ENCODE measurements around the gene SMIM1.
"Not testable (repeated sequence)": the region's sequence is repeated elsewhere in the genome, so short reads cannot be mapped to it uniquely, and the experiment has no call there.

The SMIM1 gene

DNA sequence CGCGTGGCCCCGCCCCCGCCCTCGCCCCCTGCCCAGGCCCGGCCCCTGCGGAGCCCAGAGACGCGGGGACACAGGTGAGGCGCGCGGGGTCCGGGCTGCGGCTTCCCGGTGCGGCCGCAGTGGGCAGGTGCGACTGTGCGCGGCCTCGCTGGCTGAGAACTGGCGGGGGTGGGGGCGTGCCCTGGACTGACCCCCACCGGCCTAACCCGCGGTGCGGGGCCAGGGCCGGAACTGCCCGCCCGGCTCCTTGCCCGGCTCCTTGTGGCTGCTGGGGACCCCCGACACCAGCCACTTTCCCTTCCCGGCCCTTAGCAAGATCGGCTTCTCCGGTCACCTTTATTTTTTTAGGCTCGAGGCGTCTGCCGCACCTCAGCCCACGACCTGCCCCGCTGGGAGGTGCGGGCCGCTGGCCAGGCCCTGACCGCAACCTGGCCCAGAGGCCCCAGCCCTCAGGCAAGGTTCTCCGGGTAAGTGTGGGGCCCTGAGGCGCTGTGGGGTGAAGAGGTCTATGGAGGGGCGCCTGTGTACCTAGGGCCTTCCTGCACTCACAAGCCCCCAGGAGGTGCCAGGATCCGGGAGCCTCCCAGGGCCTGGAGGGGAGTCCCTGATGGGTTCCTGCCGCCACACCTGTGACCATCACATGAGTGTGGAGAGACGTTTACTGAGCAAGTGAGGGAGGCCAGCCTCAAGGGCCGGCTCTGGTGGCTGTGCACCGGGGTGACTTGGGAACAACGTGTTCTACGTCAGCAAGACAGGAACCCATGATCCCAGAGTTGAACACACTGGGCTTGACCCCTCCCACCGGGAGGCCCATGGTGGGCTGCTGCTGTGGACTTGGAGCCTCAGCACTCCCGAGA is at the start of gene SMIM1:
Gene SMIM1, plus strand, starts transcription at position 35 of the 857 bp plus-strand sequence. CDS start 2,625 bp downstream, outside the sequence.
- no peak for DNase-seq

DNA sequence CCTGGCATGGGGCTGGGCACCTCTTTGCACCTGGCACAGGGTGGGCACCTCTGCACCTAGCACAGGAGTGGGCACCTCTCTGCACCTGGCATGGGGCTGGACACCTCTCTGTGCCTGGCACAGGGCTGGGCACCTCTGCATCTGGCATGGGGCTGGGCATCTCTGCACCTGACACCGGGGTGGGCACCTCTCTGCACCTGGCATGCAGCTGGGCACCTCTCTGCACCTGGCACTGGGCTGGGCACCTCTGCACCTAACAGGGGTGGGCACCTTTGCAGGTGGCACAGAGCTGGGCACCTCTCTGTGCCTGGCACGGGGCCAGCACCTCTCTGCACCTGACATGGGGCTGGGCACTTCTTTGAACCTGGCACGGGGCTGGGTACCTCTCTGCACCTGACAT is 49.7 kb upstream of the SMIM1 start:
- no peak for DNase-seq

DNA sequence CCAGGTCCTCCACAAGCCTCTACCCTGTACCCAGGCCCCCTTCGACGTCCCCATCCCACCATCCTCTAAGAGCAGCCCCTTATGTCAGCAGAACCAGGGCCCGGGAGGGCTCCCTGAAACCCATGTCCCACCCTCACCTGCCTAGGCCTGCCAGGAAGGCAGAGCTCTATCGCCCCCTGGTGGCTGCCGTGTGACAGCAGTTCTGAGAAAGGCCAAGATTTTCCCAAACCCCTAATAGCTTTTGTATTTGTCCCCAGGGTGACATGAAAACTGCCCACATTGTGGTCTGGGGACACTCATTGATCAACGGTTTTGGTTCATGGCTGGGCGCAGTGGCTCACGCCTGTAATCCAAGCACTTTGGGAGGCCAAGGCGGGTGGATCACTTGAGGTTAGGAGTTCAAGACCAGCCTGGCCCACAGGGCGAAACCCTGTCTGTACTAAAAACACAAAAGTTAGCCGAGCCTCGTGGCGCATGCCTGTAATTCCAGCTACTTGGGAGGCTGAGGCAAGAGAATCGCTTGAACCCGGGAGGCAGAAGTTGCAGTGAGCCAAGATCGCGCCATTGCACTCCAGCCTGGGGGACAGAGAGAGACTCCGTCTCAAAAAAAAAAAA is 48.0 kb upstream of the SMIM1 start:
- not testable (repeated sequence) for DNase-seq

DNA sequence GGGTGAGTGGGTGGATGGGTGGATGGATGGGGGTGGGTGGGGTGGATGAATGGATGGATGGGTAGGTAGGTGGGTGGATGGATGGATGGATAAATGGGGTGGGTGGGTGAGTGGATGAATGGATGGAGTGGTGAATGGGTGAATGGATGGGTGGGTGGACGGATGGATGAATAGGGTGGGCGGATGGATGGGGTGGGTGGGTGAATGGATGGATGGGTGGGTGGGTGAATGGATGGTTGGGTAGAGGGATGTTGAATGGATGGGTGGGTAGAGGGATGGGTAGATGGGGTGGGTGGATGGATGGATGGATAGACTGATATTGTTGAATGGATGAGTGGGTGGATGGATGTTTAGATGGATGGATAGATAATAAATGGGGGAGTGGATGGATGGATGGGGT is 47.2 kb upstream of the SMIM1 start:
- no peak for DNase-seq

DNA sequence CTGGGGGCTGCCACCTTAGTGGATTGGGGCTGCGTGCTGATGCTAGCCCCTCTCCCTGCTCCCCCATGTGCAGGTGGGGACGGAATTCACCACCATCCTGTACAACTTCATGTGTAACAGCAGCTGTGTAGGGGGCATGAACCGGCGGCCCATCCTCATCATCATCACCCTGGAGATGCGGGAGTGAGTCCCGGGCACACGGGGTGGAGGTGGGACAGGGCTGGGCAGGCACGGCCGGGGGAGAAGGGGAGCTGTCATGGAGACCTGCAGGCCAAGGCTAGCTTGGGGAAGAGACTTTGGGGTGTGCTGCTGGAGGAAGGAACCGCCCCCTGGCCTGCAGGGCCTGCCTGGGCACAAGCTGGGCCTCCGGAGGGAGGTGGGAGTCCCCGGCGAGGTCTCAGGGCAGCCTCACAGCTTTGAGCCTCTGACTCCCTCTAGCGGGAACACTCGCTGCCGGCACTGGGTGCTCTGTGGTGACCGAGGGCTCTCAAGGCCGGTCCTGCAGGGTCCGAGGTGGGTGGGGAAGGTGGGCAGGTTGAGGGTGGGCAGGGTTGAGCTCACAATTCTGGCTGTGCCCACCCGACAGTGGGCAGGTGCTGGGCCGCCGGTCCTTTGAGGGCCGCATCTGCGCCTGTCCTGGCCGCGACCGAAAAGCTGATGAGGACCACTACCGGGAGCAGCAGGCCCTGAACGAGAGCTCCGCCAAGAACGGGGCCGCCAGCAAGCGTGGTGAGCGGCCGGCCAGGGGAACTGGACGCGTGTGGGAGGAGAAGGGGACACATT is 45.3 kb upstream of the SMIM1 start:
- no peak for DNase-seq

DNA sequence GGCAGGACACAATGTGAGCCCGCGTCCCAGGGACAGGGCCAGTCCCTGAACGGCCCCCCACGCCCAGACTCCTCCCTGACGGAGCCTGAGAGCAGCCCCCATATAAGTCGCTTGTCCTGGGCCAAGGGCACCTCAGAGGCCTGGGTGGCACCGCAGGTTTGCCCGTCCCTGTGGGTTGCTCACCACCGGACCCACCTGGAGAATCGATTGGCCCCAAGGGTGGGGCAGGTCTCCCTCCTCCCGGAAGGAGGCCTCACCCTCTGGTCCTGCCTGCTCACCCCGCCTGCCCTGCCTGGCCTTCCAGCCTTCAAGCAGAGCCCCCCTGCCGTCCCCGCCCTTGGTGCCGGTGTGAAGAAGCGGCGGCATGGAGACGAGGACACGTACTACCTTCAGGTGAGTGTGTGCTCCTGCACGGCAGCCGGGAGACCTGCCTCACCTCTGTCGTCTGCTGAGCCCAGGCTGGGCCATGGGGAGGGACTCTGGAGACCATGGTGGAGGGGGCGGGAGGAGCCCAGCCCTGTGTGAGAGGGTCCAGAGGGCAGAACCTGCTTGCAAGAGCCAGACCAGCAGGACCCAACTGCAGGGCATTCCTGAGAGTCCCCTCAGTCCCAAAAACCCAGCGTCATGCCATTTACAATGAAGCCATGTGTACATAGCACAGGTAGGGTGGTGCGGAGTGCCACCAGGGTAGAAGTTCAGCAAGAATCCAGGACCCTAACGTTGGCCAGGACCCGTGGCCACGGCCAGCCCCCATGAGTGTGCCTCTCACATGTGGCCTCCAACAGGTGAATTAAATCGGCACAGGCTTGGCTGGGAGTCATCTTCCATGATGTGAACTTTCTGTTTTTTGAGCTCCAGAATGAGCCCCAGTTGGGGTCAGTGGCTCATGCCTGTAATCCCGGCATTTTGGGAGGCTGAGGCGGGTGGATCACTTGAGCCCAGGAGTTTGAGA is 44.4 kb upstream of the SMIM1 start:
- no peak for DNase-seq

- DNase-seq = no peak
Measured at GRCh38 chr1:3729594-3730542, 42.7 kb upstream of the SMIM1 start.

DNA sequence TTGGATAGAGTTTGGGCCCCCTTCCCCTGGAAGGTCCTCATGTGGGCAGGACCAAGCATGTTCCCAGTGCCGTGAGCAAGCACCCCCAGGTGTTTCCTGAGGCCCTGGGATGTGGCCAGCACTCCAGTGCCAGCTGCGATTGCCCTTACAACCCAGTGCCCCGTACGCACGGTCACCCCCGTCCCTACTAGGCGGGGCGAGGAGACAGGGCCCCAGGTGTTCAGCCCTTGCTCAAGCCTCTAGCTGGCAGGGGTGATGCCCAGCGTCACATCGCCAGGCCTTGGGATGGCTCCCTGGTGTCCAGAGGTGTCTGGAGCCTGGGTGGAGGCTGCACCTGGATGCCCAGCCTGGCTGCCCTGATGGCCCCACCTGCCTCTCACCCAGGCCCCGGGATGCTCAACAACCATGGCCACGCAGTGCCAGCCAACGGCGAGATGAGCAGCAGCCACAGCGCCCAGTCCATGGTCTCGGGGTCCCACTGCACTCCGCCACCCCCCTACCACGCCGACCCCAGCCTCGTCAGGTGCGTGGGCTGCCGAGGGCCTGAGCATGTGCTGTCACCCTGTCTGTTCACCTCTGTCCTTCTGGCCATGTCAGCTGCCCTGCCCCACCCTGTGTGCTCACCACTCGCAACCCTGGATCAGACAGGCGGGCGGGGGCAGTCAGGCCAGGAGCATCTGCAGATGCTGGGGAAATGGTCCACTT is 41.9 kb upstream of the SMIM1 start:
- no peak for DNase-seq

GRCh38 chr1:3731583-3732433 is 40.7 kb upstream of the SMIM1 start:
- no peak for DNase-seq

DNA sequence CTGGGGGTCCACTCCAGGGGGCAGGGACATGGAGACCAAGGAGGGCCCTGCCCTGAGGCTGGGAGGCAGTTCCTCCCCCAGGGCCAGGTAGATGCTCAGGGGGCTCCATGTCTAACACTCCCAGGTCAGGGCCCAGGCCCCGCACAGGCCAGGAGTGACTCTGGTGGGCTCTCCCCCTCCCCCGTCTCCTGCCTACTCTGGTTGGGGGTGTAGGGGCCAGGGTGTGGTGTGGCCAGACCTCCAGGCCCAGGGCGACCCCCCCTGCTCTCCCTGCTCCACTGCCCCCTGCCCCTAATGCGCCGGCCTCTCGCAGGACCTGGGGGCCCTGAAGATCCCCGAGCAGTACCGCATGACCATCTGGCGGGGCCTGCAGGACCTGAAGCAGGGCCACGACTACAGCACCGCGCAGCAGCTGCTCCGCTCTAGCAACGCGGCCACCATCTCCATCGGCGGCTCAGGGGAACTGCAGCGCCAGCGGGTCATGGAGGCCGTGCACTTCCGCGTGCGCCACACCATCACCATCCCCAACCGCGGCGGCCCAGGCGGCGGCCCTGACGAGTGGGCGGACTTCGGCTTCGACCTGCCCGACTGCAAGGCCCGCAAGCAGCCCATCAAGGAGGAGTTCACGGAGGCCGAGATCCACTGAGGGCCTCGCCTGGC is 40.0 kb upstream of the SMIM1 start:
- DNase-seq = no peak

DNA sequence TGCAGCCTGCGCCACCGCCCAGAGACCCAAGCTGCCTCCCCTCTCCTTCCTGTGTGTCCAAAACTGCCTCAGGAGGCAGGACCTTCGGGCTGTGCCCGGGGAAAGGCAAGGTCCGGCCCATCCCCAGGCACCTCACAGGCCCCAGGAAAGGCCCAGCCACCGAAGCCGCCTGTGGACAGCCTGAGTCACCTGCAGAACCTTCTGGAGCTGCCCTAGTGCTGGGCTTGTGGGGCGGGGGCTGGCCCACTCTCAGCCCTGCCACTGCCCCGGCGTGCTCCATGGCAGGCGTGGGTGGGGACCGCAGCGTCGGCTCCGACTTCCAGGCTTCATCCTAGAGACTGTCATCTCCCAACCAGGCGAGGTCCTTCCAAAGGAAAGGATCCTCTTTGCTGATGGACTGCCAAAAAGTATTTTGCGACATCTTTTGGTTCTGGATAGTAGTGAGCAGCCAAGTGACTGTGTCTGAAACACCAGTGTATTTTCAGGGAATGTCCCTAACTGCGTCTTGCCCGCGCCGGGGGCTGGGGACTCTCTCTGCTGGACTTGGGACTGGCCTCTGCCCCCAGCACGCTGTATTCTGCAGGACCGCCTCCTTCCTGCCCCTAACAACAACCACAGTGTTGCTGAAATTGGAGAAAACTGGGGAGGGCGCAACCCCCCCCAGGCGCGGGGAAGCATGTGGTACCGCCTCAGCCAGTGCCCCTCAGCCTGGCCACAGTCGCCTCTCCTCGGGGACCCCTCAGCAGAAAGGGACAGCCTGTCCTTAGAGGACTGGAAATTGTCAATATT is 39.3 kb upstream of the SMIM1 start:
- no peak for DNase-seq

GRCh38 chr1:3733883-3734589 is 38.5 kb upstream of the SMIM1 start:
- no peak for DNase-seq

- no peak for DNase-seq
Measured at GRCh38 chr1:3734602-3735001, 37.9 kb upstream of the SMIM1 start.

- DNase-seq = no peak
Measured at GRCh38 chr1:3735027-3735681, 37.4 kb upstream of the SMIM1 start.

GRCh38 chr1:3735688-3736087 is 36.9 kb upstream of the SMIM1 start:
- no peak for DNase-seq

GRCh38 chr1:3736131-3736561 is 36.4 kb upstream of the SMIM1 start:
- DNase-seq = no peak

DNA sequence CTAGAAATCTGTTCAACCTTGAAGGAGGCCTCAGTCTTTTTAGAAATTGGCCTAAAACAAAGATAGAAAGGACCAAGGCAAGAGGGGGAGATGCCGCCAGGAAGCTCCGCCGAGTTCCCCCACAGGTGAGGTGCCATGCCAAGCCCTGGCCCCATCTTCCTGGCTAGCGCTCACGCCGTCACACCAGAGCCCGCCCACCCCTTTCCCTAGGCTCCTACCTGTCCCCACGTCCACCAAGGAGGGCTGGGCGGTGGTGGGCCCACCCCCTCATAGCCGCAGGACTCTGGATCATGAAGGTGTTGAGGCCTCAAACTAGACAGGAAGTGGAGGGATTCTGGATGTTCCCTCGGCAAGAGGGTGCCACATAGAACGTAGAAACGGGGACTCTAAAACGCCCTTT is 35.8 kb upstream of the SMIM1 start:
- no peak for DNase-seq
